ENCODE measurements around the gene MRPL14.

The MRPL14 gene

GRCh38 chr6:44158770-44159228, 31.5 kb upstream of the MRPL14 start, which contains the start of gene CAPN11:
TSS of gene CAPN11 (plus strand) at chr6:44158820. CDS start at chr6:44158849, 29 bp downstream.
- Mint-ChIP-seq H3K4me1 (peaks cover 9% of the 10 kb centered on the region), H3K27ac (no peak within 1 kb of the TSS), H3K9me3 (no peaks in the 10 kb centered on the region), H3K27me3 (ENCODE audit: low read depth) (no peaks in the 10 kb centered on the region), H3K4me3 (no peak within 1 kb of the TSS), H3K36me3 (ENCODE audit: low read depth) (no peaks in the 10 kb centered on the region)
- TF ChIP-seq CTCF (IDR thresholded peaks at IDR 0.05; ENCODE audit: unreplicated experiment in 3 of 3): no peak

DNA sequence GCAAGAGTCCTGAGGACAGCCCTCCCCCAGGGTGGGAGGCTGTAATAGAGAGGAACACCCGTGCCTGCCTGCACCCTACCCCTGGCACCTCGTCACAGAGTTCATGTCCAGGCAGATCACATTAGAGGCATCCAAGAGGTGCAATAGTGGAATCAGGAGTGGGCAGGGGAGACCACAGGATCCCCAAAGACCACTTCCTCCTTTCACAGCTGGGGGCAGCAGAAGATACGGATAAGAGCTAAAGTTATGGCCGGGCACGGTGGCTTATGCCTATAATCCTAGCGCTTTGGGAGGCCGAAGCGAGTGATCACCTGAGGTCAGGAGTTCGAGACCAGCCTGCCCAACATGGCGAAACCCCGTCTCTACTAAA, 29.9 kb upstream of the MRPL14 start:
- TF ChIP-seq CTCF (IDR thresholded peaks at IDR 0.05; ENCODE audit: unreplicated experiment in 3 of 3): no peak
- peaks cover 9% of the 10 kb centered on the region for H3K4me1 Mint-ChIP-seq
- no peaks in the 10 kb centered on the region for H3K9me3 Mint-ChIP-seq
- no peaks in the 10 kb centered on the region for H3K27me3 Mint-ChIP-seq (ENCODE audit: low read depth)
- no peak overlapping the region for H3K27ac Mint-ChIP-seq
- H3K36me3 Mint-ChIP-seq (ENCODE audit: low read depth): peaks cover 5% of the 10 kb centered on the region
- no peak overlapping the region for H3K4me3 Mint-ChIP-seq

DNA sequence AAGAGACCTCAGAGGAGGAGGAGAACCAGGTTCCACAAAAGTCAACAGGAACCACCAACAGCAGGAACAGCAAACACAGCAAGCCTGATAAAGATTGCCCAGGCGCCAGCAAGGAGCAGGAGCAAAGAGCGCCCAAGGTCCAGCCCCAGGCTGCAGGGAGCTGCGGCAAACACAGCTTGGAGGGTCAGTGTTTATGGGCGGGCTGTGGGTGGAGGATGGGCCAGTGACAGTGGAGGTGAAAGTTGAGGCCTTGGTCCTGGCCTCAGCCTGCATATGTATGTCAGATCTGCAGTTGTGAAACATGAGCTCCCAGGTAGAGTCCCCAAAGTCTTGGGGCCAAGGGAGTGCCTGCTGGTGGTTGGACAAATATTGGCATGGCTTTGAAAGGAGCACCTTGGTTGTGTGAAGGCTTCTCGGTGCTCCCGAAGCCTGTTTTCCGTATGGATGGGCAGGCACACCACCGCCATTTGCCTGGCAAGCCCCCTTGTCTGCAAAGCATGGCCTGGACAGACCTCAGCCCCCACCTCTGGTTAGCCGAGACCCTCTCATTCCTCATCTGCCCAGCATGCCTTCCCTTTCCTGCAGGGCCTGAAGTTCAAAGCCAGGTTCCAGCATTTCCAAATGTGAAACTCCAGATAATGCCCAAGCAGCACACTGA, 29.4 kb upstream of the MRPL14 start:
- no peaks in the 10 kb centered on the region for H3K27me3 Mint-ChIP-seq (ENCODE audit: low read depth)
- H3K9me3 Mint-ChIP-seq: no peaks in the 10 kb centered on the region
- H3K4me1 Mint-ChIP-seq: peaks cover 9% of the 10 kb centered on the region
- H3K27ac Mint-ChIP-seq: peak overlapping the region; percentile 12 to 76 (median 59)
- no peak for TF ChIP-seq CTCF (IDR thresholded peaks at IDR 0.05; ENCODE audit: unreplicated experiment in 3 of 3)
- no peak overlapping the region for H3K4me3 Mint-ChIP-seq
- H3K36me3 Mint-ChIP-seq (ENCODE audit: low read depth): peaks cover 5% of the 10 kb centered on the region

GRCh38 chr6:44154067-44154466, 26.8 kb upstream of the MRPL14 start:
- Mint-ChIP-seq H3K27me3 (ENCODE audit: low read depth) (no peaks in the 10 kb centered on the region), H3K9me3 (no peaks in the 10 kb centered on the region), H3K36me3 (ENCODE audit: low read depth) (peaks cover 17% of the 10 kb centered on the region), H3K27ac (no peak overlapping the region), H3K4me1 (peaks cover 9% of the 10 kb centered on the region), H3K4me3 (no peak overlapping the region)
- no peak for TF ChIP-seq CTCF (IDR thresholded peaks at IDR 0.05; ENCODE audit: unreplicated experiment in 3 of 3)

DNA sequence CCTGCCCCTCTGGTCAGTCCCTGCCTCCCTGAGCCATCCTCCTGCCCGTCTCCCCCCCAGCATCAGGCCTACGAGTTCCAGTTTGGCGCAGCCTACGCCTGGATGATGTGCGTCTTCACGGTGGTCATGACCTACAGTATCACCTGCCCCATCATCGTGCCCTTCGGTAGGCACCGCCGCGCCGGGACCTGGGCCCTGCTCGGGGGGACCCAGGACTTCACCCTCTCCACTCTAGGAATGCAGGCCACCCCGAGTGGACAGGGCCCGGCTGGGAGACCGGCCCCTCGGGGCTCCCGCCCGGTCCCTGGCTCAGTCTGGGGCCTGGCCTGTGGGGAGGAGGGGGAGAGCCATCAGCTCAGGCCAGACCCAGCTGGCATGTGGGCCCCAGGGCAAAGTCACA, 25.3 kb upstream of the MRPL14 start:
- Mint-ChIP-seq H3K4me3 (no peak overlapping the region), H3K27me3 (ENCODE audit: low read depth) (no peaks in the 10 kb centered on the region), H3K9me3 (no peaks in the 10 kb centered on the region), H3K36me3 (ENCODE audit: low read depth) (peaks cover 31% of the 10 kb centered on the region), H3K4me1 (peaks cover 9% of the 10 kb centered on the region), H3K27ac (no peak overlapping the region)
- no peak for TF ChIP-seq CTCF (IDR thresholded peaks at IDR 0.05; ENCODE audit: unreplicated experiment in 3 of 3)

DNA sequence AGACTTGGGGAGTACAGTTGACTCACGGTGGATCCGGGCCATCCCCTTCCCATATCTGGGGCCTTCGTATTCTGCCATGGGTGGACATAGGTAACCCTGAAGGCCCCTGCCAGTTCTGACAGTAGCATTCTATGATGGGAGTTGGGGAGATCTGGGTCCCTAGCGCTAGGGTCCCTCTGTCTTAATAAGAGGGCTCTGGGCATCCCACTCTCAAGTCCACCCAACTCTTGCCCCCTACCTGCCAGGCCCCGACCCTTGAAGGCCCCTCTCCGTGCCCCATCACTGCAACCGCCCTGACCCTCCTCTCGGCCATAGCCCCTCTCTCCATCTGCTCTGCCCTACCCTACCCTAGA, 24.8 kb upstream of the MRPL14 start:
- Mint-ChIP-seq H3K9me3 (no peaks in the 10 kb centered on the region), H3K27me3 (ENCODE audit: low read depth) (no peaks in the 10 kb centered on the region), H3K4me3 (no peak overlapping the region), H3K27ac (no peak overlapping the region), H3K4me1 (peaks cover 9% of the 10 kb centered on the region), H3K36me3 (ENCODE audit: low read depth) (peaks cover 36% of the 10 kb centered on the region)
- peak in 1 of 3 experiments; percentile 18 for TF ChIP-seq CTCF (IDR thresholded peaks at IDR 0.05; ENCODE audit: unreplicated experiment in 3 of 3)
